Caco-2 (cell line): ENCODE data around the gene ANK3. TPM values are rescaled to one million over a fixed set of nuclear protein-coding genes. Genes with fewer than 3 reads are reported as not detected.

ENCODE experiments used
- BruUV-seq: library from RNA; stranded (reverse); fragments of 400-500 nt; replicated peaks from 2 replicates; lab custom pipeline; 2021; lab: Mats Ljungman, UMichigan
- CTCF ChIA-PET: fragments of 300-600 bp; sonication (Branson Sonifier 250); formaldehyde crosslinking; loops from one replicate; lab custom pipeline; 2022; ENCODE audit warnings: antibody characterized with exemption; lab: Charles Lee
- POLR2A ChIA-PET: fragments of 300-600 bp; sonication (Branson Sonifier 250); formaldehyde crosslinking; loops from one replicate; lab custom pipeline; 2022; ENCODE audit warnings: antibody characterized with exemption; lab: Charles Lee
- DNase-seq, 2 experiments: peaks; one replicate each; pipeline versions ENCODE4 v3.0.0 to v3.0.0-alpha.2; 2020 to 2022
- H3K27me3 ChIP-seq: replicated peaks from 2 replicates; pipeline ENCODE4 v1.6.0; 2011; ENCODE audit warnings: low read length; ENCODE audit not compliant: control insufficient read depth, insufficient read depth
- H3K36me3 ChIP-seq: 2 replicates; pipeline ENCODE4 v1.5.1; 2011; ENCODE audit warnings: low read length; ENCODE audit not compliant: control insufficient read depth, insufficient read depth
- H3K4me1 ChIP-seq: fragments of 250-450 bp; sonication (Bioruptor Pico); 2 replicates; pipeline ENCODE4 v1.5.1; 2020; ENCODE audit warnings: mild to moderate bottlenecking
- H3K4me3 ChIP-seq: 2 replicates; pipeline ENCODE4 v1.5.1; 2011; ENCODE audit warnings: low read depth, mild to moderate bottlenecking, control low read depth, low read length
- H3K9me3 ChIP-seq: fragments of 250-450 bp; sonication (Bioruptor Pico); 2 replicates; pipeline ENCODE4 v1.5.1; 2020; ENCODE audit warnings: mild to moderate bottlenecking, moderate library complexity
- H3K27ac Mint-ChIP-seq: one replicate; pipeline ENCODE4 v1.8.0; 2022; ENCODE audit warnings: mixed read lengths; ENCODE audit not compliant: unreplicated experiment
- H3K27me3 Mint-ChIP-seq: one replicate; pipeline ENCODE4 v1.8.0; 2022; ENCODE audit warnings: mixed read lengths; ENCODE audit not compliant: insufficient read depth, unreplicated experiment
- H3K36me3 Mint-ChIP-seq: one replicate; pipeline ENCODE4 v1.8.0; 2022; ENCODE audit warnings: mild to moderate bottlenecking, mixed read lengths; ENCODE audit not compliant: insufficient read depth, unreplicated experiment
- H3K4me1 Mint-ChIP-seq: one replicate; pipeline ENCODE4 v1.8.0; 2022; ENCODE audit warnings: low read depth, mixed read lengths; ENCODE audit not compliant: unreplicated experiment
- H3K4me3 Mint-ChIP-seq: one replicate; pipeline ENCODE4 v1.8.0; 2022; ENCODE audit warnings: mild to moderate bottlenecking, moderate library complexity, mixed read lengths; ENCODE audit not compliant: unreplicated experiment
- H3K9me3 Mint-ChIP-seq: one replicate; pipeline ENCODE4 v1.8.0; 2022; ENCODE audit warnings: mixed read lengths; ENCODE audit not compliant: unreplicated experiment
- CTCF ChIP-seq, 2 experiments: fragments of 200-600 bp in 1 of 2; IDR thresholded peaks; 1 replicate in 1 of 2; 2 replicates in 1 of 2; pipeline versions ENCODE4 v1.5.1 to v1.8.0; 2011 to 2022; ENCODE audit warnings: antibody characterized with exemption in 1 of 2, control low read depth in 1 of 2, inconsistent platforms in 1 of 2, low read depth in 1 of 2, low read length in 1 of 2, mild to moderate bottlenecking in 1 of 2, moderate library complexity in 1 of 2; ENCODE audit not compliant: insufficient read depth in 1 of 2, severe bottlenecking in 1 of 2, unreplicated experiment in 1 of 2
- intact Hi-C: fragments of 100-400 bp; cut with micrococcal nuclease; formaldehyde crosslinking; loops from one replicate; pipeline ENCODE4 v1.10.0; 2022; ENCODE audit not compliant: unreplicated experiment
- total RNA-seq: library from RNA; stranded (reverse); gene quantifications from 2 replicates; pipeline ENCODE4 v1.2.3, GENCODE V29; 2022

ANK3 gene
- total RNA-seq, 1 experiment from 2014 or later, result 46.7 TPM

- POLR2A ChIA-PET, result no interaction called here
- H3K36me3 Mint-ChIP-seq, result no peaks in the 10 kb centered on the region
- no peak overlapping the region for H3K4me3 ChIP-seq
- DNase-seq, result no peak
- H3K4me3 Mint-ChIP-seq, result no peak overlapping the region
- intact Hi-C loops, result no loop called here
- H3K27me3 ChIP-seq, result no peaks in the 10 kb centered on the region
- no peaks in the 10 kb centered on the region for H3K9me3 ChIP-seq
- peaks cover 7% of the 10 kb centered on the region for H3K4me1 Mint-ChIP-seq
- H3K36me3 ChIP-seq, result no peaks in the 10 kb centered on the region
- no peaks in the 10 kb centered on the region for H3K27me3 Mint-ChIP-seq
- CTCF ChIA-PET, result no interaction called here
- no peaks in the 10 kb centered on the region for H3K9me3 Mint-ChIP-seq
- no peak for TF ChIP-seq CTCF (IDR thresholded peaks at IDR 0.05; ENCODE audit: insufficient read depth in 1 of 2, low read depth in 1 of 2, low read length in 1 of 2, severe bottlenecking in 1 of 2, unreplicated experiment in 1 of 2)
- peaks cover 14% of the 10 kb centered on the region for H3K4me1 ChIP-seq
- H3K27ac Mint-ChIP-seq, result no peak overlapping the region
- BruUV-seq, result no TSS peak
Measured at GRCh38 chr10:60367024-60367423, 22.7 kb downstream of the ANK3 start.

DNA sequence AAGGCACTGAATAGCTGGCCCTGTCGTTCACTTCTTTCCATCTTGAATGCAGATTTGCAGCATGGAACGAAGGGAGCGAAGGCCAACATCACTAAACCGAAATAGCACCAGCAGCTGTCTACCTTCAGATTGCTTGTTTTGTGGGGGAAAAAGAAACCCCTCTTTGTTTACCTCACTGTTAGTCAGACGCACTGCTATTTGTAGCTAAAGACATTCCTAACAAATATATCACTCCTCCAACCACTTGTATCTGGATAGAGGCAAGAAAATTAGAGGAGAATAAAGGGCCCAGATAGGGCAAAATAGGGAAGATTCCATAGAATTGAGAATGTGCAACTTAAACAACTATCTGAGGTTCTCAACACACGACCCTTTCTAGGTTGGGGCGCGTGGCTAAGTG lies 26.5 kb downstream of the ANK3 start:
- Histone ChIP-seq H3K36me3 (no peaks in the 10 kb centered on the region), H3K4me1 (no peaks in the 10 kb centered on the region), H3K9me3 (no peaks in the 10 kb centered on the region), H3K4me3 (no peak overlapping the region), H3K27me3 (no peaks in the 10 kb centered on the region)
- H3K27ac Mint-ChIP-seq, result no peak overlapping the region
- intact Hi-C loops, result no loop called here
- POLR2A ChIA-PET, result no interaction called here
- TF ChIP-seq CTCF (IDR thresholded peaks at IDR 0.05; ENCODE audit: insufficient read depth in 1 of 2, low read depth in 1 of 2, low read length in 1 of 2, severe bottlenecking in 1 of 2, unreplicated experiment in 1 of 2), result no peak
- CTCF ChIA-PET, result interaction anchor here (0.7 kb wide), 1 partner anchor 244 kb away, joined by 3 read pairs; no protein-coding TSS in a partner anchor
- no peaks in the 10 kb centered on the region for H3K27me3 Mint-ChIP-seq
- H3K4me1 Mint-ChIP-seq, result no peaks in the 10 kb centered on the region
- H3K36me3 Mint-ChIP-seq, result no peaks in the 10 kb centered on the region
- no peak for DNase-seq
- H3K4me3 Mint-ChIP-seq, result no peak overlapping the region
- H3K9me3 Mint-ChIP-seq, result no peaks in the 10 kb centered on the region
- no TSS peak for BruUV-seq

DNA sequence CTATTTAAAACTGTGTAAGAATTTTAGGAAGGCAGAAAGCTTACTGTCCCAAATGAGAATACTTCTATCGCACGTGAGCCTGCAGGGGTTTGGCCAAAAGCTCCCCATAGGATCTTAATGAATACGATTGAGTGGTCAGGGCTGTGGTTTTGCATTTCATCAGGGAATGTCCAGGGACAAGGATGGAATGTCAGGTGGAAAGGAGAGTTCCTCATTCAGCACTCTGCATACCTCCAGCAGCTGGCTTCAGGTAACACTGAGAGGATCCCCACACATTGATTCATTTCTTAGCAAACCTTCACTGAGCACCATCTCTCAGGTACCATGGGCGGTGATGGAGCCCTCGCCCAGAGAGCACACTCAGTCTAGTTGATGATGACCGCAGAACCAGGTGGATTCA lies 27.2 kb downstream of the ANK3 start:
- ChIA-PET POLR2A (no interaction called here), CTCF (no interaction called here)
- Histone ChIP-seq H3K4me1 (no peaks in the 10 kb centered on the region), H3K9me3 (no peaks in the 10 kb centered on the region), H3K27me3 (no peaks in the 10 kb centered on the region), H3K4me3 (no peak overlapping the region), H3K36me3 (no peaks in the 10 kb centered on the region)
- Mint-ChIP-seq H3K9me3 (no peaks in the 10 kb centered on the region), H3K4me3 (no peak overlapping the region), H3K27ac (no peak overlapping the region), H3K27me3 (no peaks in the 10 kb centered on the region), H3K36me3 (no peaks in the 10 kb centered on the region), H3K4me1 (no peaks in the 10 kb centered on the region)
- no peak for DNase-seq
- BruUV-seq, result no TSS peak
- intact Hi-C loops, result no loop called here
- no peak for TF ChIP-seq CTCF (IDR thresholded peaks at IDR 0.05; ENCODE audit: insufficient read depth in 1 of 2, low read depth in 1 of 2, low read length in 1 of 2, severe bottlenecking in 1 of 2, unreplicated experiment in 1 of 2)
